GM23248 (cell line): Measurements from ENCODE around the gene SLC43A2. TPM values are rescaled to one million over a fixed set of nuclear protein-coding genes. Genes with fewer than 3 reads are reported as not detected.
"Not testable (repeated sequence)": the region's sequence is repeated elsewhere in the genome, so short reads cannot be mapped to it uniquely, and the experiment has no call there.

Experiments
- DNase-seq: peaks from one replicate; pipeline ENCODE4 v3.0.0-alpha.2; 2015
- H2AFZ ChIP-seq: fragments of 200-600 bp; sonication (generic); 2 replicates; pipeline ENCODE4 v1.6.1; 2016; ENCODE audit warnings: antibody characterized with exemption
- H3F3A ChIP-seq: fragments of 200-600 bp; sonication (generic); 2 replicates; pipeline ENCODE4 v1.6.1; 2016; ENCODE audit warnings: mild to moderate bottlenecking, antibody characterized with exemption, mixed run types; ENCODE audit not compliant: insufficient read depth
- H3K27ac ChIP-seq: fragments of 200-600 bp; sonication (generic); 2 replicates; pipeline ENCODE4 v1.5.1; 2016; ENCODE audit warnings: mild to moderate bottlenecking
- H3K27me3 ChIP-seq: fragments of 200-600 bp; sonication (generic); replicated peaks from 2 replicates; pipeline ENCODE4 v1.6.1; 2016; ENCODE audit warnings: mild to moderate bottlenecking; ENCODE audit not compliant: insufficient read depth
- H3K36me3 ChIP-seq: fragments of 200-600 bp; sonication (generic); 2 replicates; pipeline ENCODE4 v1.6.1; 2016; ENCODE audit warnings: low read depth, mild to moderate bottlenecking
- H3K4me1 ChIP-seq: fragments of 200-600 bp; sonication (generic); 2 replicates; pipeline ENCODE4 v1.6.1; 2016; ENCODE audit warnings: mild to moderate bottlenecking; ENCODE audit not compliant: insufficient read depth
- H3K4me2 ChIP-seq: fragments of 200-600 bp; sonication (generic); one replicate; pipeline ENCODE4 v1.6.1; 2016; ENCODE audit warnings: mild to moderate bottlenecking; ENCODE audit not compliant: unreplicated experiment
- H3K4me3 ChIP-seq: fragments of 200-600 bp; sonication (generic); 2 replicates; pipeline ENCODE4 v1.5.1; 2016; ENCODE audit warnings: mild to moderate bottlenecking
- H3K79me2 ChIP-seq: fragments of 200-600 bp; sonication (generic); 2 replicates; pipeline ENCODE4 v1.6.1; 2016; ENCODE audit warnings: mild to moderate bottlenecking; ENCODE audit not compliant: insufficient read depth
- H3K9ac ChIP-seq: fragments of 200-600 bp; sonication (generic); 2 replicates; pipeline ENCODE4 v1.6.1; 2016; ENCODE audit warnings: mild to moderate bottlenecking
- H3K9me2 ChIP-seq: fragments of 200-600 bp; sonication (generic); 2 replicates; pipeline ENCODE4 v1.6.1; 2016; ENCODE audit warnings: mixed run types, mild to moderate bottlenecking, moderate library complexity; ENCODE audit not compliant: insufficient read depth
- H3K9me3 ChIP-seq: fragments of 200-600 bp; sonication (generic); one replicate; pipeline ENCODE4 v1.6.1; 2017; ENCODE audit warnings: low read depth
- H4K20me1 ChIP-seq: fragments of 200-600 bp; sonication (generic); 2 replicates; pipeline ENCODE4 v1.6.0; 2016; ENCODE audit not compliant: insufficient read depth
- EZH2 ChIP-seq: fragments of 200-600 bp; sonication (generic); IDR thresholded peaks from 2 replicates; pipeline ENCODE4 v1.6.1; 2018; ENCODE audit warnings: antibody characterized with exemption, mild to moderate bottlenecking; ENCODE audit not compliant: insufficient read depth, poor library complexity, severe bottlenecking
- EZH2phosphoT487 ChIP-seq: fragments of 200-600 bp; sonication (generic); IDR thresholded peaks from 2 replicates; pipeline ENCODE4 v1.6.1; 2018; ENCODE audit warnings: antibody characterized with exemption, moderate library complexity, mild to moderate bottlenecking, low read depth; ENCODE audit not compliant: insufficient read depth
- WGBS, 2 experiments: methylation state at CpG; one replicate each; pipeline ENCODE4 v1.1.6; 2015 to 2017; ENCODE audit warnings: low lambda C conversion rate in 2 of 2, low coverage in 1 of 2; ENCODE audit errors: missing lambda C conversion rate in 2 of 2; 5-methylcytosine and 5-hydroxymethylcytosine counted together
- in situ Hi-C: fragments of 300-500 bp; cut with MboI; formaldehyde crosslinking; loops from 2 replicates; pipeline ENCODE4 v1.15.0; 2020
- polyA plus RNA-seq: library from polyadenylated mRNA; unstranded; fragments of >200 nt; fragmentation: Nextera tagmentation; extraction: Ambion mirVana; gene quantifications from 2 replicates; pipeline ENCODE4 v1.2.1, GENCODE V29; 2016
- total RNA-seq: library from RNA; depleted of rRNA; stranded (reverse); fragments of >200 nt; shearing (Covaris generic); gene quantifications from 2 replicates; pipeline ENCODE4 v1.2.3, GENCODE V29; 2014

Gene SLC43A2
- total and polyA plus RNA-seq, 2 experiments from 2014 or later: 6.0 to 8.6 TPM

GRCh38 chr17:1563786-1564613 lies 64.6 kb downstream of the SLC43A2 start:
- no peaks in the 10 kb centered on the region for H3K9me3 ChIP-seq
- WGBS, 2 experiments: 81 to 82% methylated on average over 19 of the region's 19 CpGs
- H3K4me1 ChIP-seq: peaks cover 10% of the 10 kb centered on the region; the same call in 1 of the 2 replicates
- no peak for TF ChIP-seq EZH2phosphoT487
- TF ChIP-seq EZH2: no peak
- H3K4me3 ChIP-seq: no peak overlapping the region
- H3K9ac ChIP-seq: no peak overlapping the region
- no peaks in the 10 kb centered on the region for H3K36me3 ChIP-seq
- no peak for DNase-seq
- H3K9me2 ChIP-seq: no peaks in the 10 kb centered on the region
- no peak overlapping the region for H2AFZ ChIP-seq
- H3K27ac ChIP-seq: no peak overlapping the region
- H3K4me2 ChIP-seq: no peak overlapping the region
- peaks cover 3% of the 10 kb centered on the region; the same call in 1 of the 2 replicates for H4K20me1 ChIP-seq
- in situ Hi-C loops: no loop called here
- no peaks in the 10 kb centered on the region for H3F3A ChIP-seq
- H3K79me2 ChIP-seq: peaks cover 31% of the 10 kb centered on the region
- no peaks in the 10 kb centered on the region for H3K27me3 ChIP-seq

GRCh38 chr17:1563471-1563785 lies 65.2 kb downstream of the SLC43A2 start:
- in situ Hi-C loops, H3K9me2 ChIP-seq, H3K9ac ChIP-seq, H3K27me3 ChIP-seq, H3K9me3 ChIP-seq, H3K4me1 ChIP-seq, H3K4me3 ChIP-seq, DNase-seq, H3K4me2 ChIP-seq, H3K27ac ChIP-seq, H3K36me3 ChIP-seq, H4K20me1 ChIP-seq, H2AFZ ChIP-seq, H3F3A ChIP-seq: not testable (repeated sequence)
- 83 to 84% methylated on average over 13 to 15 of the region's 15 CpGs for WGBS, 2 experiments
- H3K79me2 ChIP-seq: peaks cover 37% of the 10 kb centered on the region

- Histone ChIP-seq H3K9ac (peak overlapping the region; percentile 89), H3K4me1 (peaks cover 22% of the 10 kb centered on the region), H4K20me1 (peaks cover 6% of the 10 kb centered on the region; the same call in 1 of the 2 replicates), H3K9me3 (no peaks in the 10 kb centered on the region), H2AFZ (no peak overlapping the region), H3K79me2 (peaks cover 46% of the 10 kb centered on the region), H3K27ac (peak overlapping the region; percentile 79), H3K36me3 (no peaks in the 10 kb centered on the region), H3K27me3 (no peaks in the 10 kb centered on the region), H3K4me2 (peak overlapping the region; percentile 80), H3F3A (peaks cover 11% of the 10 kb centered on the region), H3K9me2 (no peaks in the 10 kb centered on the region), H3K4me3 (peak overlapping the region; percentile 82)
- in situ Hi-C loops: no loop called here
- peak; percentile 68 for DNase-seq
- no peak for TF ChIP-seq EZH2phosphoT487
- no peak for TF ChIP-seq EZH2
- 0 to 3% methylated on average over 10 to 52 of the region's 62 CpGs for WGBS, 2 experiments
Observed at GRCh38 chr17:1562176-1562643, 66.4 kb downstream of the SLC43A2 start.

- peaks cover 6% of the 10 kb centered on the region; the same call in 1 of the 2 replicates for H4K20me1 ChIP-seq
- H3K9me2 ChIP-seq: no peaks in the 10 kb centered on the region
- H3K9ac ChIP-seq: peak overlapping the region; percentile 89
- peaks cover 28% of the 10 kb centered on the region for H3K4me1 ChIP-seq
- peak overlapping the region; percentile 82 for H3K4me3 ChIP-seq
- H3K27me3 ChIP-seq: no peaks in the 10 kb centered on the region
- DNase-seq: peak; percentile 69
- H3K9me3 ChIP-seq: no peaks in the 10 kb centered on the region
- WGBS, 2 experiments: 2 to 7% methylated on average over 20 to 36 of the region's 47 CpGs
- H3K36me3 ChIP-seq: no peaks in the 10 kb centered on the region
- peaks cover 15% of the 10 kb centered on the region for H3F3A ChIP-seq
- H3K79me2 ChIP-seq: peaks cover 47% of the 10 kb centered on the region
- H2AFZ ChIP-seq: no peak overlapping the region
- TF ChIP-seq EZH2phosphoT487: no peak
- TF ChIP-seq EZH2: no peak
- H3K4me2 ChIP-seq: peak overlapping the region; percentile 80
- H3K27ac ChIP-seq: peak overlapping the region; percentile 79
- in situ Hi-C loops: no loop called here
Observed at GRCh38 chr17:1561420-1562175, 67.0 kb downstream of the SLC43A2 start.
